SH-SY5Y (cell line): ENCODE results near the gene NDUFC2.

Experiments used
- GATA2 ChIP-seq: IDR thresholded peaks from 2 replicates; pipeline ENCODE4 v1.6.1; 2011; ENCODE audit warnings: mild to moderate bottlenecking, low read depth, low read length
- GATA3 ChIP-seq: IDR thresholded peaks from 2 replicates; pipeline ENCODE4 v1.6.1; 2011; ENCODE audit warnings: low read depth, mild to moderate bottlenecking, low read length, moderate library complexity

The NDUFC2 gene

DNA sequence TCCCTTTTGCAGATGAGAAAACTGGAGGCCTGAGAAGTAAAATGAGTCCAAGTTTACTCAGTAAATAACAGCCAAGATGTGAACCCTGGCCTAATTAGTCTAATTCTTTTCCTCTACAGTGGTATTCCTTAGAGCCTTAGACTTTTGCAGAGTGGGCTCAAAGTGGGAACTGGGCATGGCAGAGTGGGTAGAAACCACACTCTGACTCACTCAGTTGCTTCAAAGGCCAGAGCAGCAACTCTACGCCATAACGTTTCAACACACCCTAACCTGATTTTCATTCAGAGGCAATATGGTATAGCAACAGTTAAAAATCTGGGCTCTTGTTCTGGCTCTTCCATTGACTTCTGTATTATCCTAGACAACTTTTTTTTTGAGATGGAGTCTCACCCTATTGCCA lies 13.2 kb downstream of the NDUFC2 start:
- TF ChIP-seq GATA2, result no peak
- no peak for TF ChIP-seq GATA3

DNA sequence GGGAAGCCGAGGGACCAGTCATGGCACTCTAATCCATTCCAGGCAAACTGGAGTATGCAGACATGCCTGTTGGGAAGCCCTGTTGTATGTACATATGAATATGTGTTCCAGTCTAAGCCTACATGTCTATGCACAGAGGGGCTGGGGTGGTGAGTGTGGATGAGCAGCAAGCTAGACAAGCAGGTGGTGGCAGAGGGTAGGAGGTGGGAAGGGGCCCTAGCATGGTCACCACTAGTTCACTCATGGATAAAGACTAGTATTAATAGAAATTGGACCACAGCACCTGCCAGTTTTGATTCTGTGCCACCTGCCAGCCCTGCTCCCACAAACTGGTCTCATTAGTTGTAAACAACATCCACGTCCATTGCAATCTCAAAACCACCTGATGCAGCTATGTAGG lies 14.5 kb downstream of the NDUFC2 start:
- TF ChIP-seq GATA2 (no peak), GATA3 (no peak)

DNA sequence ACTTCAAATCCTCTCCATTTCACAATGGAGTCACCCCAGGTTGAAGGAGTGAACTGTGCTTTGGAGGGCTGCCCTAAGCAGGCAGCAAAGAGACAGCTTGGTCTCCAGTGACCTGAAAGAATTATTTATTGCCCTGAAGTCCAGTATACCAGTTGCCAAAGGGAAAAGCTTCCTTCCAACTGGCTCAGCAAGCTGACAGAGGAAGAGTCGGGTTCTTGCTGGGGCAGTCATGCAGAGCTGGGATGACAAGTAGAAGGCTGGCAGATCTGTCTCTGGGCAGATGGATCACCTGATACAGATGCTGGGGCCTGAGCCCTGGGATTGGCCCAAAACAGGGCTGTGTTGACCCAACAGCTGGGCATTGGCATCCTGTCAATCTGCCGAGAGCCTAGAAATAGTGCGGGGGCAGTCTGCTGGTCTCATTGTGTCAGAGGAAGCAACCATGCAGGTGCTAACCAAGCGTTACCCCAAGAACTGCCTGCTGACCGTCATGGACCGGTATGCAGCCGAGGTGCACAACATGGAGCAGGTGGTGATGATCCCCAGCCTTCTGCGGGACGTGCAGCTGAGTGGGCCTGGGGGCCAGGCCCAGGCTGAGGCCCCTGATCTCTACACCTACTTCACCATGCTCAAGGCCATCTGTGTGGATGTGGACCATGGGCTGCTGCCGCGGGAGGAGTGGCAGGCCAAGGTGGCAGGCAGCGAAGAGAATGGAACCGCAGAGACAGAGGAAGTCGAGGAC lies 16.1 kb downstream of the NDUFC2 start, which contains the start of gene THRSP:
Gene THRSP, plus strand, starts transcription at position 422 of the 742 bp plus-strand sequence. Its CDS starts 21 bp downstream, at position 443.
- TF ChIP-seq GATA3, result no peak
- no peak for TF ChIP-seq GATA2

DNA sequence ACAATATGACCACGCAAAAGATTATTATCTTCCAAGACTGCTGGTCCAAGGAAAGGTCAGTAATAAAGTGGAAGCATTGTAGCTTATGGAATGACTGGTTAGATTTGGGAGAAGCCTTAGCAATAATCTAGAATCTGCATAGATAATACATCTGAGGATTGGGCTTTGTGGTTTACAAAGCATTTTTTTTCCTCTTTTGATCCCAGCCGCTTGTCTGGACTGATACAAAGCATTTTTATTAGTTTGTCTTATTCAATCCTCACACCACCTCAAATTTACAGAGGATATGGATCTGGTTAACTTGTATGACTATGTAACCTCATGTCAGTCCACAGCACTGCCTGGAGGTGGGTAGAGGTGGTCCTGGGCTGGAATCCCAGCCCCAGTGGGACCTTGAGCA lies 17.0 kb downstream of the NDUFC2 start:
- no peak for TF ChIP-seq GATA3

DNA sequence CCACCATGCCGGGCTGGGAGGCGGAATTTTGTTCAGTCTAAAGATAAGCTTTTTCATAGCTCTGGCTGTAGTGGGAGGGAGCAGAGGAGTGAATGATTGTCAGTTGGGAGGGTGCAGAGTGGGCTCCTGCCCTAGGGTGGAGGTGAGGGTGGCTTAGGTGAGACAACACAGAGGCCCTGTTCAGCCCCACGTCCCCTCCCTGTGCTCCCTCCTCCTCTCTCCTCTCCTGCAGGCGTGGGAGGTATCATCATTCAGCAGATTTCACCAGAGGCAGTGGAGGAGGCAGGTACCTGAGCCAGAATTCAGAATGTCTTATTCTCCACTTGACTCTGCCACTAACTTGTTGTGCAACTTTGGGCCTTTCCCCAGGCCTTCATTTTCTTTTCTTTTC lies 17.7 kb downstream of the NDUFC2 start:
- no peak for TF ChIP-seq GATA3
- TF ChIP-seq GATA2, result no peak

DNA sequence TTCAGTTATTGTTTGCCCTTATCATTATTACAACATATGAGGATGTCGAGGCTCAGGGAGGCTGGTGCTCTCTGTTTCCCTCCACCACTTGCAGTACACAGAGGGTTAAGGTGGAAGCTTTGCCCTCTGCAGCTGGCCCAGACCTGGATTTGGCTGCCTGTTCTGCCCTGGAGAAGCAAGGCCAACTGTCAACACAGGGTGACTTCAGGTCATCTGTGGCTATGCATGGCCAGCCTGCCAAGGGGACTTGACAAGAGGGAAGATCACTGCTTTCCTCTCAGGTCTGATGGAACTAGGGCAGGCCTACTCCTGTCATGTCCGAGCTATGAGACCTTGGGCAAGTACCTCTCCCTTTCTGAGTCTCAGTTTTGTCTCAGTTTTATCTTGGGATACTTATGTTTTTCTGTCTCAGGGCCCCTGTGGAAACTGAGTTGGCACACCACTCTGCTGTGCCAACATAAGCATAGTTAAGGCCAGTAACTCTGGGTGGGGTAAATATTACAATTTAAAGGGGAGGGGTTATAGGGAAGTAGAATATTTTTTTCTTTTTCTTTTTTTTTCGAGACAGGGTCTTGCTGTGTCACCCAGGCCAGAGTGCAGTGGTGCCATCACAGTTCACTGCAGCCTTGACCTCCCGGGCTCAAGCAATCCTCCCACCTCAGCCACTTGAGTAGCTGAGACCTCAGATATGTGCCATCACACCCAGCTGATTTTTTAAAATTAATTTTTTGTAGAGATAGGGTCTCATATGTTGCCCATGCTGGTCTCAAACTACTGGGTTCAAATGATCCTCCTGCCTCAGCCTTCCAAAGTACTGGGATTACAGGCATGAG lies 18.4 kb downstream of the NDUFC2 start:
- TF ChIP-seq GATA3, result no peak
- TF ChIP-seq GATA2, result no peak

DNA sequence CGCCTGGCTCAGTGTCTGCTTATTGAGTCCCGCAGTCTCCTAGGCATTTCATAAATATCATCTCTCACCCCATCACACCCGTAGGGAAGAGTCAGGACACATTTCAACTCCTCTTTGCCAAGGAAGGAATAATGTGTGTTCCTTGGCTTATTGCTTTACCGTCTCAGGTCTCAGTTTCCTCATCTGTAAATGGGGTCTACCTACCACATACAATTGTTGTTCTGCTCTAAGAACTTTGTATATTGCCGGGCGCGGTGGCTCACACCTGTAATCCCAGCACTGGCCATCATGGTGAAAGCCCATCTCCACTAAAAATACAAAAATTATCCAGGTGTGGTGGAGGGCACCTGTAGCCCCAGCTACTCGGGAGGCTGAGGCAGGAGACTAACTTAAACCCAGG lies 19.1 kb downstream of the NDUFC2 start:
- no peak for TF ChIP-seq GATA3
- no peak for TF ChIP-seq GATA2

DNA sequence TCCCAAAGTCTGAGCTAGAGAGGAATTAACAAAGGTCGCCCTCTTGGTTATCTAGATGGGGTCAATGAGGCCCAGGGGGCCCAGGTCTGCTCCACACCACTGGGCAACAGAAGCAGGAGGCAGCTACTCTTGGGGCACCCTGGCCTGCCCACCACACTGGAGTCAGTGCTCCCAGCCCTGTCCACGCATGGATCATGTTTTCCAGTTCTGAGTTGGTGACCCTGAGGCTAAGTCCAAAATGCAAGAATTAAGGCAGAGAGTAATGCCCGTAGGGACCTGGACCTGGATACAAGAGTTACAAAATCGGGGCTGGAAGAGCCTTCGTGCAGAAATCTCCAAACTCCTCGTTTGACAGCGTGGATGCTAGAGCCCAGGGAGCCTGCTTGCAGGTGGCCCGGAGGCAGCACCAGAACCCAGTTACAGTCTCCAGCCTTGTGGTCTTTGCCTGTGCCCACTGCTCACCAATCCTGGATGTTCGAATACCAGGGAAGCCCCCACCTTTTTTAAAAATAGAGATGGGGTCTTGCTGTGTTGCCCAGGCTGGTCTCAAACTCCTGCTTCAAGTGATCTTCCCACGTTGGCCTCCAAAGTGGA lies 22.1 kb downstream of the NDUFC2 start:
- TF ChIP-seq GATA3 (no peak), GATA2 (no peak)

DNA sequence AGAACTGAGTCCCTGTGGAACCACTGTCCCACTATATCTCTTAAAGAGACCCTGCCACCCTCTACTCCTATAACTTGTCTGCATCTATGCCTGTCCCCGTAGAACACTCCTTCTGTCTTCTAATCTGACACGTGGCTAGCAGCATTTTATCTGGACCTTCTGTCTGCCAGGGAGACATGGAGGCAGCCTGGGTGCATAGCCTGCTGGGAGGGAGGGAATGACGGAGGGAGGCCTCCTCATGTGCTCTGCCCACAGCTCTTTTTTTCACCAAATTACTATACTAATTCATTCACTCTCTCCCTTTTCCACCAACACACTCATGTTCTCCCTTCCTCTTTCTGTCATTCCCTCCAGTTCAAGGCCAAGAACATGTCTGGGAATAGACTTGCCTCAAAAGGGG lies 23.6 kb downstream of the NDUFC2 start:
- TF ChIP-seq GATA3 (no peak), GATA2 (no peak)

DNA sequence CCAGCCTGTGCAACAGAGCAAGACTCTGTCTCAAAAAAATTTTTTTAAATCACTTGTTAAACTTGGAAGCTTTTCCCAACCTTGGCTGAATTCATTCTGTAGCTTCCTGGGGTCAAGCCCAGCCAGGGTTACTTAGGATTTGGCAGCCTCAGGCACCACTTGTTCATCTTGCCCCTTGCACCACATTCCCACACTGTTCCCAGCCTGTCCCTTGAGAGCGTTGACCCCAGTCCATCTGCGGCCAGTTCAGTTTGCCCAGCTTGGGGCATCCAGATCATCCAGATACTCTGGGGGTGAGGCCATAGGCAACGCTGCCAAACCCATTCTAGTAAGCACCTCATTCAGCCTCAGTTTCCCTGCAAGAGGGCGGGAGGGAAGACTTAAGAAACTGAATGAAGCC lies 24.7 kb downstream of the NDUFC2 start:
- TF ChIP-seq GATA2 (no peak), GATA3 (no peak)

DNA sequence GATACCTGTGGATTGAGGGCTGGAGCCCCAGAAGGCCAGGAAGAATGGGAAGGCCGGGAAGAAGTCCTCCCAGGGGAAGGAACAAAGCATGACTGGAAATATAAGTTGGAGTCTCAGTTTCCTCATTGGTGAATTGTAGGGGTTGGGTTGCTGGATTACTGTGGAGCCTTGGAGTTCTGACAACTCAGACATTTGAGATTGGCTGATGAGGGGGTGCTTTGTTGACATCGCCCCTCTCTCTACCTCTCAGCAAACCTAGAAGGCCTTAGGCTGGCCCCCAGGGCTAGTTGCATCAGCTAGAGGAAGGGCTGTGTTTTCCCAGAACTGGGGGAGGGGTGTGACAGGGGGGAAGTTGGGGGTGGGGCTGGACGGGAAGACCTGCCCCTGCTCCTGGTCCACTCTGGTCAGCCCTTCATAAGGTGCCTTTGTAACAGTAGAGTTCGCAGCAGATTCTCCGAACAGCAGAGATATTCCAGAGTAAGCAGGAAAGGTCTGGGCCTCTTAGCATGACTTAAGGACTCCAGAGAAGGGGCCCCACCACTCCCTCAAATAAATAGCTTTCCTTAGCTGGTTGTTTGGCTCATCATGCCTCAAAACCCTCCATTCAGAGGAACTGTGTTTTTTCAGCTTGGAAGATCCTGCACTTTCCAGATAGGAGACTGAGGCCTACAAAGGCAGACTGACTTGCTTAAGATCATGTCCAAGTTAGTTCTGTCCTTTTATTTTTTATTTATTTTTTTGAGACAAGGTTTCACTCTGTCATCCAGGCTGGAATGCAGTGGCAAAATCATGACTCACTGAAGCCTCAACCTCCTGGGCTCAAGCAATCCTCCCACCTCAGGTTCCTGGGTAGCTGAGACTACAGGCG lies 28.5 kb downstream of the NDUFC2 start:
- TF ChIP-seq GATA2 (no peak), GATA3 (no peak)

DNA sequence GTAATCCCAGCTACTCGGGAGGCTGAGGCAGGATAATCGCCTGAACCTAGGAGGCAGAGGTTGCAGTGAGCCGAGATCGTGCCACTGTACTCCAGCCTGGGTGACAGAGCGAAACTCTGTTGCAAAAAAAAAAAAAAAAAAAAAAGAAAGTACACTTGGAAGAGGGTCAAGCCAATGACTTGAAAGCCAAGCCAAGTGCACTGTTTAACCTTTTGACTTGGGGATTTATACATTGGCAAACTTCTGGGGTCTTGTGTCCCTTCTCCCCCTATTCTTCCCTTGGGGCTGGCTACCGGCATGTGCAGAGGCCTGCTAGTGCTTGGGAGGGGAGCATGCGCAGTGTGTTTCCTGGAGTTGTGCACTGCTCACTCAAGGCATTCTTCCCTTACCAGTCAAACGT lies 30.3 kb downstream of the NDUFC2 start:
- TF ChIP-seq GATA2 (no peak), GATA3 (no peak)

DNA sequence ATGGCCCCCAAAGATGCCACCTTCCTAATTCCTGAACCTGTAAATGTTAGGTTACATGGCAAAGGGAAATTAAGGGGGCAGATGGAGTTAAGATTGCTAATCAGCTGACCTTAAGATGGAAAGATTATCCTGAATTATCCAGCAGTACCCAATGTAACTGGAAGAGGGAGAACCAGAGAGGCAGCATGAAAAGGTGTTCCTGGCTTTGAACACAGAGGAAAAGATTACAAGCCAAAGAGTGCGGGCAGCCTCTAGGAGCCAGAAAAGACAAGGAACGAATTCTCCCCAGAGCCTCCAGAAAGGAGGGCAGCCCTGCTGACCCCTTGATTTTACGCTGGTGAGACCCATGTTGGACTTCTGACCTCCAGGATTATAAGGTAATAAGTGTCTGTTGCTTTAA lies 31.1 kb downstream of the NDUFC2 start:
- TF ChIP-seq GATA3, result no peak
- no peak for TF ChIP-seq GATA2

DNA sequence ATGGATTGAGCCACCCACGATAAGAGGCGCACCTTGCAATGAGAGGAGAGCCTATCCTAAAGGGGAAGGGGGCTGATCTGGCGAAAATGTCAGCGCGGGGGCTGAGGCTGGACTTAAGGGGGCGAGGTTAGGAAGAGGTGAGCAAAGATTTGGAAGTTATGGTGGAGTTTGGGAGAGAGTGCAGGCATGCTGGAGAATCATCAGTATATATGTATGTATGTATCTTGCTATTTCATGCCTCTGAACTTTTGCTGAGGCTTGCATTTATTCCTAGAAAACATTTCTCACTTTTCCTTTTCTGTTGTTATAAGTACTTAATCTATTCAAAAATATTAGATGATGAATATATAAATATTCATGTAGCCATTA lies 33.2 kb downstream of the NDUFC2 start:
- TF ChIP-seq GATA3 (no peak), GATA2 (no peak)
